K562 (cell line): ENCODE data around the gene MINPP1. TPM values are rescaled to one million over a fixed set of nuclear protein-coding genes. Genes with fewer than 3 reads are reported as not detected.

ENCODE experiments used
- BRCA1 ChIP-seq, 2 experiments: fragments of 450-650 bp in 1 of 2; sonication (generic) in 1 of 2; formaldehyde crosslinking in 1 of 2; IDR thresholded peaks; 2 replicates each; pipeline versions ENCODE4 v1.5.0 to v1.6.1; 2017 to 2020; ENCODE audit warnings: mild to moderate bottlenecking in 1 of 2, missing genetic modification reagents in 1 of 2
- CTCFL ChIP-seq: IDR thresholded peaks from 2 replicates; pipeline ENCODE4 v1.6.1; 2011; ENCODE audit warnings: borderline replicate concordance, low read depth, mild to moderate bottlenecking, moderate library complexity, low read length; ENCODE audit not compliant: insufficient read depth, poor library complexity, severe bottlenecking
- MYNN ChIP-seq, 2 experiments: sonication (generic); formaldehyde crosslinking in 1 of 2; IDR thresholded peaks; 2 replicates each; pipeline versions ENCODE4 v1.5.0 to v1.6.1; 2016 to 2020; ENCODE audit warnings: antibody characterized with exemption in 1 of 2, missing genetic modification reagents in 1 of 2
- NFE2L1 ChIP-seq: fragments of 450-650 bp; IDR thresholded peaks from 2 replicates; pipeline ENCODE4 v1.6.1; 2016; ENCODE audit warnings: missing genetic modification characterization, low read depth, mild to moderate bottlenecking, missing compliant biosample characterization, moderate library complexity, borderline replicate concordance
- NR2F6 ChIP-seq: fragments of 450-650 bp; formaldehyde crosslinking; IDR thresholded peaks from 2 replicates; pipeline ENCODE4 v1.4.0; 2020; ENCODE audit warnings: mild to moderate bottlenecking
- SFPQ ChIP-seq: fragments of 200-400 bp; formaldehyde crosslinking; IDR thresholded peaks from 2 replicates; pipeline ENCODE4 v1.6.1; 2017; ENCODE audit warnings: mild to moderate bottlenecking, low read depth, low read length, moderate library complexity
- ZBED1 ChIP-seq: IDR thresholded peaks from 2 replicates; pipeline ENCODE4 v1.6.1; 2014
- polyA plus RNA-seq, 8 experiments: library from polyadenylated mRNA; depleted of rRNA in 4 of 8; stranded (reverse) in 5 of 8; unstranded in 3 of 8; fragments of >200 nt; fragmentation: Nextera tagmentation in 2 of 8; fragmentation: Illumina TruSeq in 1 of 8; extraction: Ambion mirVana in 2 of 8; extraction: Trizol in 1 of 8; gene quantifications; 2 replicates each; pipeline versions ENCODE4 v1.2.1 to v1.2.3, GENCODE V29; 2011 to 2014; ENCODE audit warnings: inconsistent platforms in 1 of 8, missing spikeins in 1 of 8
- total RNA-seq, 7 experiments: library from RNA; depleted of rRNA in 6 of 7; stranded (reverse); fragments of >200 nt in 6 of 7; fragmentation: Illumina TruSeq in 2 of 7; extraction: Trizol in 2 of 7; gene quantifications; 2 replicates each; pipeline versions ENCODE4 v1.2.1 to v1.2.3, GENCODE V29; 2011 to 2021; ENCODE audit warnings: low replicate concordance in 1 of 7
- TF ChIP-seq, protein P1 (sequence below): fragments of 450-650 bp; formaldehyde crosslinking; IDR thresholded peaks from 2 replicates; pipeline ENCODE4 v1.4.0; 2022; ENCODE audit warnings: missing genetic modification characterization
- TF ChIP-seq, protein P2 (sequence below): sonication (generic); formaldehyde crosslinking; IDR thresholded peaks from 2 replicates; pipeline ENCODE4 v1.8.0; 2023; ENCODE audit warnings: missing genetic modification reagents, mild to moderate bottlenecking, borderline replicate concordance
- TF ChIP-seq, protein P3 (sequence below): fragments of 250-450 bp; sonication (Bioruptor Pico); IDR thresholded peaks from 2 replicates; pipeline ENCODE4 v1.4.0; 2020

MINPP1 gene
- total and polyA plus RNA-seq, 9 of the 15 experiments (the other 6 are each of a cell fraction or from before 2014, with no cell fraction given): 11.5 to 44.5 (median 27.1) TPM

- TF ChIP-seq, protein P1, sequence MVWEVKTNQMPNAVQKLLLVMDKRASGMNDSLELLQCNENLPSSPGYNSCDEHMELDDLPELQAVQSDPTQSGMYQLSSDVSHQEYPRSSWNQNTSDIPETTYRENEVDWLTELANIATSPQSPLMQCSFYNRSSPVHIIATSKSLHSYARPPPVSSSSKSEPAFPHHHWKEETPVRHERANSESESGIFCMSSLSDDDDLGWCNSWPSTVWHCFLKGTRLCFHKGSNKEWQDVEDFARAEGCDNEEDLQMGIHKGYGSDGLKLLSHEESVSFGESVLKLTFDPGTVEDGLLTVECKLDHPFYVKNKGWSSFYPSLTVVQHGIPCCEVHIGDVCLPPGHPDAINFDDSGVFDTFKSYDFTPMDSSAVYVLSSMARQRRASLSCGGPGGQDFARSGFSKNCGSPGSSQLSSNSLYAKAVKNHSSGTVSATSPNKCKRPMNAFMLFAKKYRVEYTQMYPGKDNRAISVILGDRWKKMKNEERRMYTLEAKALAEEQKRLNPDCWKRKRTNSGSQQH (CRISPR knock-in tag): no peak
- TF ChIP-seq, protein P2, sequence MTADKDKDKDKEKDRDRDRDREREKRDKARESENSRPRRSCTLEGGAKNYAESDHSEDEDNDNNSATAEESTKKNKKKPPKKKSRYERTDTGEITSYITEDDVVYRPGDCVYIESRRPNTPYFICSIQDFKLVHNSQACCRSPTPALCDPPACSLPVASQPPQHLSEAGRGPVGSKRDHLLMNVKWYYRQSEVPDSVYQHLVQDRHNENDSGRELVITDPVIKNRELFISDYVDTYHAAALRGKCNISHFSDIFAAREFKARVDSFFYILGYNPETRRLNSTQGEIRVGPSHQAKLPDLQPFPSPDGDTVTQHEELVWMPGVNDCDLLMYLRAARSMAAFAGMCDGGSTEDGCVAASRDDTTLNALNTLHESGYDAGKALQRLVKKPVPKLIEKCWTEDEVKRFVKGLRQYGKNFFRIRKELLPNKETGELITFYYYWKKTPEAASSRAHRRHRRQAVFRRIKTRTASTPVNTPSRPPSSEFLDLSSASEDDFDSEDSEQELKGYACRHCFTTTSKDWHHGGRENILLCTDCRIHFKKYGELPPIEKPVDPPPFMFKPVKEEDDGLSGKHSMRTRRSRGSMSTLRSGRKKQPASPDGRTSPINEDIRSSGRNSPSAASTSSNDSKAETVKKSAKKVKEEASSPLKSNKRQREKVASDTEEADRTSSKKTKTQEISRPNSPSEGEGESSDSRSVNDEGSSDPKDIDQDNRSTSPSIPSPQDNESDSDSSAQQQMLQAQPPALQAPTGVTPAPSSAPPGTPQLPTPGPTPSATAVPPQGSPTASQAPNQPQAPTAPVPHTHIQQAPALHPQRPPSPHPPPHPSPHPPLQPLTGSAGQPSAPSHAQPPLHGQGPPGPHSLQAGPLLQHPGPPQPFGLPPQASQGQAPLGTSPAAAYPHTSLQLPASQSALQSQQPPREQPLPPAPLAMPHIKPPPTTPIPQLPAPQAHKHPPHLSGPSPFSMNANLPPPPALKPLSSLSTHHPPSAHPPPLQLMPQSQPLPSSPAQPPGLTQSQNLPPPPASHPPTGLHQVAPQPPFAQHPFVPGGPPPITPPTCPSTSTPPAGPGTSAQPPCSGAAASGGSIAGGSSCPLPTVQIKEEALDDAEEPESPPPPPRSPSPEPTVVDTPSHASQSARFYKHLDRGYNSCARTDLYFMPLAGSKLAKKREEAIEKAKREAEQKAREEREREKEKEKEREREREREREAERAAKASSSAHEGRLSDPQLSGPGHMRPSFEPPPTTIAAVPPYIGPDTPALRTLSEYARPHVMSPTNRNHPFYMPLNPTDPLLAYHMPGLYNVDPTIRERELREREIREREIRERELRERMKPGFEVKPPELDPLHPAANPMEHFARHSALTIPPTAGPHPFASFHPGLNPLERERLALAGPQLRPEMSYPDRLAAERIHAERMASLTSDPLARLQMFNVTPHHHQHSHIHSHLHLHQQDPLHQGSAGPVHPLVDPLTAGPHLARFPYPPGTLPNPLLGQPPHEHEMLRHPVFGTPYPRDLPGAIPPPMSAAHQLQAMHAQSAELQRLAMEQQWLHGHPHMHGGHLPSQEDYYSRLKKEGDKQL: no peak
- no peak for TF ChIP-seq NFE2L1 (tag)
- no peak for TF ChIP-seq SFPQ
- TF ChIP-seq MYNN (IDR thresholded peaks at IDR 0.05): peak; percentile 55; the same call in 1 of the 2 replicates
- no peak for TF ChIP-seq MYNN (CRISPR knock-in tag; IDR thresholded peaks at IDR 0.05)
- no peak for TF ChIP-seq ZBED1
- no peak for TF ChIP-seq NR2F6 (CRISPR knock-in tag)
- TF ChIP-seq BRCA1 (IDR thresholded peaks at IDR 0.05): no peak
- TF ChIP-seq BRCA1 (CRISPR knock-in tag; IDR thresholded peaks at IDR 0.05): no peak
- no peak for TF ChIP-seq CTCFL
- TF ChIP-seq, protein P3, sequence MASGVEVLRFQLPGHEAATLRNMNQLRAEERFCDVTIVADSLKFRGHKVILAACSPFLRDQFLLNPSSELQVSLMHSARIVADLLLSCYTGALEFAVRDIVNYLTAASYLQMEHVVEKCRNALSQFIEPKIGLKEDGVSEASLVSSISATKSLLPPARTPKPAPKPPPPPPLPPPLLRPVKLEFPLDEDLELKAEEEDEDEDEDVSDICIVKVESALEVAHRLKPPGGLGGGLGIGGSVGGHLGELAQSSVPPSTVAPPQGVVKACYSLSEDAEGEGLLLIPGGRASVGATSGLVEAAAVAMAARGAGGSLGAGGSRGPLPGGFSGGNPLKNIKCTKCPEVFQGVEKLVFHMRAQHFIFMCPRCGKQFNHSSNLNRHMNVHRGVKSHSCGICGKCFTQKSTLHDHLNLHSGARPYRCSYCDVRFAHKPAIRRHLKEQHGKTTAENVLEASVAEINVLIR (CRISPR knock-in tag): no peak
These were observed 4.0 kb upstream of the MINPP1 start (continued) for GRCh38 chr10:87500646-87501048.
